Epidermal melanocyte (primary cell): ENCODE data around the gene MGAT5.

Source experiments
- DNase-seq: peaks from one replicate; pipeline ENCODE4 v3.0.0; 2011; ENCODE audit warnings: low spot score; ENCODE audit not compliant: insufficient read length

MGAT5 gene, protein sequence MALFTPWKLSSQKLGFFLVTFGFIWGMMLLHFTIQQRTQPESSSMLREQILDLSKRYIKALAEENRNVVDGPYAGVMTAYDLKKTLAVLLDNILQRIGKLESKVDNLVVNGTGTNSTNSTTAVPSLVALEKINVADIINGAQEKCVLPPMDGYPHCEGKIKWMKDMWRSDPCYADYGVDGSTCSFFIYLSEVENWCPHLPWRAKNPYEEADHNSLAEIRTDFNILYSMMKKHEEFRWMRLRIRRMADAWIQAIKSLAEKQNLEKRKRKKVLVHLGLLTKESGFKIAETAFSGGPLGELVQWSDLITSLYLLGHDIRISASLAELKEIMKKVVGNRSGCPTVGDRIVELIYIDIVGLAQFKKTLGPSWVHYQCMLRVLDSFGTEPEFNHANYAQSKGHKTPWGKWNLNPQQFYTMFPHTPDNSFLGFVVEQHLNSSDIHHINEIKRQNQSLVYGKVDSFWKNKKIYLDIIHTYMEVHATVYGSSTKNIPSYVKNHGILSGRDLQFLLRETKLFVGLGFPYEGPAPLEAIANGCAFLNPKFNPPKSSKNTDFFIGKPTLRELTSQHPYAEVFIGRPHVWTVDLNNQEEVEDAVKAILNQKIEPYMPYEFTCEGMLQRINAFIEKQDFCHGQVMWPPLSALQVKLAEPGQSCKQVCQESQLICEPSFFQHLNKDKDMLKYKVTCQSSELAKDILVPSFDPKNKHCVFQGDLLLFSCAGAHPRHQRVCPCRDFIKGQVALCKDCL

DNA sequence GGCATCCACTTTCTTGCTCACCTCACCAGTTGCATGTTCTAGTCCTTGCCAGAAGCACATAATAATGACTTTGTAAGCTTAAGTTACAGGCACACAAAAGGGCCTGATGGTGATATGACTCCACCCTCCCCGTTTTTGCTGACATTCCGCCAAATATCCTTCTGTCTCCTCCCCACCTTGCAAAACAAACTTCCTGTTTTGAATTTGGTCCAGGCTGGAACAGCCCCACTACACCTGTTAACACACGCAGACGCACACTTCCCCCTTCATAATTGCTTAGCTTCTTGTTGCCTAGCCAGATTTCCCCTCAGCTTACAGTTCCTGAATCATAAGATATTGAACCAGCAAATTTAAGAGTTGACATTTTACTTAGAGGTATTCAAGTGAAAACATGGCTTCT, at the start of gene MGAT5:
MGAT5 (plus strand) TSS at position 269 of the 400 bp plus-strand sequence. CDS start 332 bp downstream, outside the sequence.
- DNase-seq: no peak

DNA sequence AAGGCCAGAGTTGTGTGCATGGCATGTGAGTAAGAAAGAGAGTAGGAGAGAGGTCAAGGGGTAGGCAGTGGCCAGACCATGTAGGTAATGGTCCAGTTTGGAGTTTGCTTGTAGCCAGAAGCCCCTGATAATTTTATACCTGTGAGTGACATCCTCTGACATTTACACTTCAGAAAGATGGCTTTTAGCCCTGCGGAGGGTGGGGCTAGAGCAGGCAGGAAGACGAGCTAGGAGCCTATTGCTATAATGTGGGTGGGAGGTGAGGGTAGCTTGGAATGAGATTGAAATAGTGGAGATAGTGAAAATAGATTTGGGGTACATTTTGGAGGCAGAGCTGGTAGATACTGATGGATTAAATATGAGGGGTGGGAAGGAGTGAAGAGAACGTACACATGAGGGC, 48.8 kb upstream of the MGAT5 start:
- DNase-seq: no peak

DNA sequence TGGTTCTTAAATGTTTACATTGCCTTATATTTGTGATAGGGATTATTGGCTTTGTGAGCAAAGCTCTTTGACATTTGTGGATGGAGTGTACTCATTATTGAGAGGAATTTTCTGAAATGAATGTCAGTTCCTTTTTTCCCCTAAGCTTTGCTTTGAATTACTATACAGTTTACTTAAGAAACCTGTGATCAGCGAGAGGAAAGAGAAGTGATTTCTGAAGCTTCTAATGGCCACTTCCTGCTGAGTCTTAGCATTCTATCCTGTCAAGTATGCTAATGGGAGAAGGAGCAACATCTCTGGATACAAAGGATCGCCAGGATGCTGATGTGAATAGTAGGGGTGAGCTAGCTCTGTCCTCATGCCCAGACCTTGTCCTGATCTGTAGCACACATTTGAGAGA, 47.8 kb upstream of the MGAT5 start:
- DNase-seq: no peak

DNA sequence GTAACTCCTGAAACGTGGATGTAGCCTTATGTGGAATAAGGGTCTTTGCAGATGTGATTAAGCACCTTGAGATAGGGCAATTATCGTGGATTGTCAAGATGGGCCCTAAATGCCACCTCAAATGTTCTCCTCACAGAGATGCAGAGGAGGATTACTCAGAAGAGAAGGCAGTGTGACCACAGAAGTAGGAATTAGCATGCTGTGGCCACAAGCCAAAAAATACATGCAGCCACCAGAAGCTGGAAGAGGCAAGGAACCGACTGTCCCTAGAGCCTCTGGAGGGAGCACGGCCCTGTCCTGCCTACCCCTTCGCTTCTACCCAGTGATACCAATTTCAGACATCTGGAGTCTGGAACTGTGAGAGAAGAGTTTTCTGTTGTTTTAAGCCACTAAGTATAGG, 47.3 kb upstream of the MGAT5 start:
- DNase-seq: no peak

DNA sequence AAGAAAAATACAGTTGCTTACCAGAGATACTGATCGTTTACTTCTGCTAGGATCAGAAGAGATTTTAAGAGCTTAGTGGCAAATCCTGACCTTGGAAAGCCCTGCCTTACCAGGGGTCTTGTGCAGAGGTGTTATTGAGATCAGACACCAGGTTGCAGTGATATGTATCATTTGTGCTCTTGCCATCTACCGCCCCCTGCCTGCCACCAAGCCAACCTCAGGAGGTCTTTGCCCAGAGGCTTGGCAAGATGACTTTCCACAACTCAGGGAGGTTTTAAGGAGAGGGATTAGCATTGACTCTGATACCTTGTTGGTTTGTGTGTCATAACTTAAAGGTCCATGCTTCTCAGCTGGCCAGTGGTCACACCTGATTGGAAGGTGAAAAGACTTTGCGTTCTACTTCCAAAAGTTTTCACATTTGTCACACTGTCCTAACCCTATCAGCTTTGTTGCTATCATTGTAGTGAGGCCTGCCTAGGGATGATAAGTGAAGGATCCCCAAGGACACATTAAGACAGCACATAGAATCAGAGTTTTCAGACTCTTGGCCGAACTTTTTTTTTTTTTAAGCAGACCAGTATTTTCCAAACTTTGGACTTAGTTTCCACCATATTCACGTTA, 46.2 kb upstream of the MGAT5 start:
- no peak for DNase-seq

DNA sequence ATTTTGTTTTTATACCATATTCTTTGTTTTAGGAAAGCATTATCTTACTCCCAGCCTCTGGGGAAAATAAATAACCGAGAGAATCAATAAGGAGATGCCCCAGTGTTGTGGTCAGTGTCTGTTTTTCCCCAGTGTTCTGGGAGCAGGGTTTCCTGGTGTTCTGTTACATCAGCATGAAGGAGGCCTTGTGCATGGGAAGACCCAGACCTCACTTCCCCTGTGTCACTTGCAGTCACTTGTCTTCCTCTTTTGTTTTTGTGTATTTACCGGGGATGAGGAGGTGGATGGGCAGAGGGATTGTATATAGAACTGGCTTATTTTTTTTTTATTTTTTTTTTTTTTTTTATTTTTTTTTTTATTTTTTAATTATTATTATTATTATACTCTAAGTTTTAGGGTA, 45.0 kb upstream of the MGAT5 start:
- DNase-seq: no peak

DNA sequence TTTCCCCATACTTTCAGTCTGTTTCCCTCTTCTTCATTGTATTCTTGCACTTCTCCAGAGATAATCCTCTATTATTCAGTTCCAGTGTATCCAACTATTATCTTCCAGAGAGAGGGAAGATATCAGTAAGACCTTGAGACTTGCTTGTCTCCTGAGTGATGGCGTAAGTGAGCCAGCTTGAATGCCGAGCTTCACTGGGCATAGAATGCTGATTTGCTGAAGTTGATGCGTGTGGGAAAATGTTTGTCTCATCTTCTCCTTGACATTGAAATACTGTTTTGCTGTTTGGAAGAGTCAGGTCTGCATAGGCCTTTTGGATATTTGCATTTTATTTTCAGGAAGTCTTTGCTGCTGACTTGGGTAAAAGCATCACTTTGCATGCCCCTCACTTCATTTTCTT, 41.1 kb upstream of the MGAT5 start:
- no peak for DNase-seq

DNA sequence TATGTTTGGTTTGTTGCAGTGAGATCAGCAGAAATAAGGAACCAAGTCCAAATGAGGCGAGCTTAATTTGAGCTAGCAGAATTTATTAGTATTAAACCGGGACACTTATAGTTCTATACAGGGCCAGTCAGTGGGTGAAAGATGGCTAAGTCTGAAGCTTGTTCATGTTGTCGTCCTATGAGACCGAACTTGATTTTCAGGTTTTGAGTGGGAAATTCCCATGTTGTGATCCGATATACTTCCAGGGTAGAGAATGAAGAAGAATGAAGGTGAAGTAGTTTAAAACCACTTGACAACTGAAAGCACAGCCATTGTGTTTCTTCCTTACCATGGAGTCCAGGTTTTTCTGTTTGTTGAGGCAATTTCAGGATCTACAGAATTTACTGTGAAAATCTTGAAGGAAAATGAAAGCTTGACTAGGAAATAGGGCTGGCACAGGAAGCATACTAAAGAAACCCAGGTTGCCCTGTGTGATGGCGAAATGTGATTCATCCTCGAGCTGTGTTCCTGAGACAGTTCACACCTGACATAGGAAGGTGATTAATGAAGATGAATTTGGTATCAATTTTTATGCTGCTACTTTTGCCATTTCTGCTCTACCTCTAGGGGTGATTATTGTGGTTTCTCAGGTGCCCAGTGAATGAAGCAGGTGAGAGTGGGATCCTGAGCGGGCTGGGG, 37.6 kb upstream of the MGAT5 start:
- no peak for DNase-seq

DNA sequence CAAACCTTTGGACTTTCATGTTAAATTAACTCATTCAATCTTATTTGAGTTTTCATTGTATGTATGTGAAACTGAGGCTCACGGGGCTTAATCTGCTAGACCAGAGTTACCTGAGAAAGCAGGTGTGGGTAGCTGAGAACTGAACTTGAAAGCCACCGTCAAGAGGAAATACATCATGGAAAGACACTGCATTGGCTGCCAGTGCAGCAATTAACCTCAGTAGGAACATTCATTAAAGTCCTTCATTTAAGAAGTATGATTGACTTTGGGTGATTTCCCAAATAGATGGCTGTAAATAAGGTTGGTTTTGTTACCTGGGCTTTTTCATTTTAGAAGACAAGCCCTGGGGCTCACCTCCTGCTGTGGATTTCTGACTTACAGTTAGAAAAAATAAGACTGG, 36.5 kb upstream of the MGAT5 start:
- DNase-seq: no peak

DNA sequence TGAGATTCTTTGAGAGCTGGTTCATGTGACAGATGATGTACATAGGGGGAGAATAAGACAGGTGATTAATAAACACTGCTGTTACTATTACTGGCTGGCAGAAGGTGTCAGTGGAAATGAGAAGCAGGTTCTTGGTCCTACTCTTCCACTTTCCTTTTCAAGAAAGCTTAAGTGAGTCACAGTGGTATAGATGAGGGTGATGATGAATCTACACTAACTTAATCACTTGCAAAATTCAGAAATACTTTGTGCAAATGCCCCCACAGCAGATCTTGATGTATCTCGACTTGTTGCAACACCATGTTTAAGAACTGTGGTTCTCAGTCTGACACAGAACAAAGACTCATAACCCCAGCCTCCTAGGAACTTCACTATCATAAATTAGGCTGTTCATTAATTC, 35.9 kb upstream of the MGAT5 start:
- no peak for DNase-seq

DNA sequence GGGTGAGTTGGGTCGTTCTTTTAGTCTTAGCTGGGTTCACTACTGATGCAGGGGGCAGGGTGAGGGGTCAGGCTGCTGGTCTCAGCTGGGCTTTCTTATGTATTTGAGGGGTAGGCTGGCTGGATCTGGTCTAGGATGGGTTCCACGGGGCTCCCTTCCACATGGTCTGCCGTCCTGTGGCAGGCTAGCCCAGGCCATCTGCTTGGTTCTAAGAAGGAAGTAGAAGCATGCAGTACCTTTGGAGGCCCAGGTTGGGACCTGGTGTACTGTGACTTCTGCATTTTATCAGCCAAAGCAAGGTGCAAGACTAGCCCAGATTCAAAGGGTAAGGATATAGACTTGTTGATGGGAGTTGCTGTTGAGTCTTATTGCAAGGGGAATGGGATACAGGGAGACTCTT, 35.5 kb upstream of the MGAT5 start:
- no peak for DNase-seq

DNA sequence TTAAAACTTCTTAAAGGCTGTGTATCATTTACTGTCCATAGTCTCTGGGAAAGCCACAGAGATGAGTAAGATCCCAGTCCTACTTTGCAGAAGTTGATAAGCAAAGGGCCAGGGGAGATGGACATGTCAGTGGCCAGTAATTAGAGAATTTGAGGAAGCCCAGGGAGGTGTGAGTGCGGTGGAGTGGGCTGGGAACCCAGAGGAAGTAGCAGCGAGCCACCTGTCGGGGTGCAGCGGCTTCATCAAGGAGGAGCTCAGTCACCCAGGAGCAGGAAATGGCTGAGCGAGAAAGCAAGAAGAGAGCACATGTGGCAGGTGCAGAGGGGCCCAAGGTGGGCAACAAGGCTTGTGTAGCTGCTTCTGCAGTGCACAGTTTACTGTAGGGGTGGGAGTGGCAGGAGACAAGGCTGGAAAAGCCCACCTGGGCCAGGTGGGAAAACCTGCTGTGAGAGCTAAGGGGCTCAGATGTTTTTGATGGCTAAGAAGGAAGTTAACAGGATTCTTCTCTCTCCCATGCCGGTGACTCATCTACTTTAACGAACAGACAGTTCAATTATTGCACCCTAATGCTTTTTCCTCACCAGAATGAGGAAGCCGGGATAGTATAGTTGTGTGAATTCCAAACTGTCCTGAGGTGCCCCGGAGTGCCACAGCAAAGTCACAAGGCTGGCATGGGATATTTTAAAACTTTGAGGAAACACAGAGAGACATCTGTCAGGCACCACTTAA, 34.8 kb upstream of the MGAT5 start:
- no peak for DNase-seq

DNA sequence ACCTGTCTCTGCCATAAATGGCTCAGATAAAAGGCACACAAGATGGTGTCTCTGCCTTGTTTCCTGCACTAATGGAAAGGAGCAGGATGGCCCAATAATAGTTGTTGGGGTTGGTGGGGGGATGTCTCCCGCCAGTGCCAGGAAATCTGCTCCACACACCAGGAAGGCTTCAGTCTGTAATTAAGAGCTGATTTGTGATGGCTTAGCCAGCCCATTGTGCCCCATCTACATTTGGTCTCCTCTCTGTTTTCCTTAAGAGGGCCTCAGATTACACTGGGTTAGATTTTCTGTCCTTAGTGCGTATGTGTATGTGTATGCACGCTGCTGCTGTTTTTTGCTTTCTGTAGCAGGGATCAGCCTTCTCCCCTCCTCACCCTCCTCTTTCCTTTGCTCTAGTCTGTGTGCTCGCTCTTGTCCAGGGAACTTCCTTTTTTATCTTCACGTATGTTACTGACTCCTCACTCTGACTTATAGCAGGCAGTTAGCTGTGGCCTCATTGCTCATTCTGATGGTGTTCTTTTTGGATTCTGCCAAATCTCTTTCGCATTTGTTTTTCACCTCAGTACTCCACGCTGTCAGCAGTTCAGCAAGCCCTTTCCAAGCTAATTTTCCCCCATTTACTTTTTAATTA, 33.4 kb upstream of the MGAT5 start:
- no peak for DNase-seq

DNA sequence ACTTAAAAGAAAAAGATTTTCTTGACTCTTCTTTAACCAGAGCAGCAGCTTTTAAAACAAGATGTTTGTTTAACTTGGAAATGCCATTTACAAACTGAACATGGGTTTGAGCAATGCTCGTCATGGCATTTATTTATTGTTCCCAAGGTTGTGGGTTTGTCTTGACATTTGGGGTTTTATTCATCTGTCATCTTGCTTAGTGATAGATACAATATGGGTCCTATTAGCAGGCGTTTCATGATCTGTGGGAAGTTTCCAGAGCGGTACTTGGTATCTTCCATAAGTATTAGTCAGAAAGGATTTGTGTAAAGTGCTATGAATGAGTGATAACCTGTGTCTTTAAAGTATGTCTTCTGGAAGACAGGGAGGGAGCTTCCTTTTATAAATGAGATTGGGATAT, 29.9 kb upstream of the MGAT5 start:
- no peak for DNase-seq

DNA sequence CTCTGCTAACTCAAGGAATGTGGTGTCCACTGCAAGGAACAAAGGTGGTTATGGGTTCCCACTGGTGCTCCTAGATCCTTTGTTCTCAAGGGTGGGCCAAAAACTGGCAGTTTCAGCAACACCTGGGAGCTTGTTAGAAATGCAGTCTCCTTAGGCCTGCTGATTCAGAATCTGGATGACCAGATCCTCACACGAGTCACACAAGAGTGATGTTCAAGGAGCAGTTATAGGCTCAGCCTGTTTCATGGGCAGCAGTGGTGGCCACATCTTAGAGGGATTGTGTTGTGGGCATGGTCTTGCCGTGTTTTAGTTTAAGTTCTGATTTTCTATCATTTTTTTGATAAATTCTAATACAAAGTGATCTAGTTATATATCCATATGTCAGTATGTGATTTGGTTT, 28.7 kb upstream of the MGAT5 start:
- DNase-seq: no peak

DNA sequence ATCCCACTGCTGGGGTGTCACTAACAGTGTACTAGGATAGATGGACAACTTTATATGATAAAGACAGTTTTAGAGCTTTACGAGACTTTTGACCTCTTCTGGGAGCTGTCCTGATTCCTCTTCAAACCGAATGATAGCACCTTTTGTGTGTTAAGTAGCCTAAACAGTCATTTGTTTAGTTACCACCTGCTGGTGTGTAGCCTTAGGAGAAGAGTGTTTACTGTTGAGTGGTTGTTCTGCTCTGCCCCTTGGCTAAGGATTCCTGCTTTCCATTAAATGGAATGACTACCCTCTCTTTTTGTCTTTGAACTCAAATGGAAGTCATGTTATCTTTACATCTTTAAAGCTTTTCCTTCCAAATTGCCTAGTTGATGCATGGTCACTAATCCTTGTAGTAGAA, 28.0 kb upstream of the MGAT5 start:
- DNase-seq: no peak

DNA sequence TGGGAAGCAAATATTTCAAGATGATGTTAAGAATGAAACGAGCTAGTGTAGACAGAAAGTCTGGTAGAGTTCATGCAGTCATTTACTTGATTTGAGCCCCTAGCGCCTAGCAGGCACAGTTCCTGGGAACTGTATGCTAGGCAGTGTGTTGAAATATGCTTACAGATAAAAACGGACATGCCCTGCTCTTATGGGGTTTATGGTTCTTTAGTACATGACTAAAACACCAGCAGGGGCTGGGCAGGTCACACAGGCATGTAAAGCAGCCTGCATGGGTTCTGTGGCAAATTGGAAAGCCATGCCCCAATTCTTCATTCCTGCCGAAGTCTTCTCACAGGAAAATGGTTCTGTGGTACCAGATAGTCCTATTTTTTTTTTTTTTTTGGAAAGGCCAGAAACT, 27.3 kb upstream of the MGAT5 start:
- no peak for DNase-seq

DNA sequence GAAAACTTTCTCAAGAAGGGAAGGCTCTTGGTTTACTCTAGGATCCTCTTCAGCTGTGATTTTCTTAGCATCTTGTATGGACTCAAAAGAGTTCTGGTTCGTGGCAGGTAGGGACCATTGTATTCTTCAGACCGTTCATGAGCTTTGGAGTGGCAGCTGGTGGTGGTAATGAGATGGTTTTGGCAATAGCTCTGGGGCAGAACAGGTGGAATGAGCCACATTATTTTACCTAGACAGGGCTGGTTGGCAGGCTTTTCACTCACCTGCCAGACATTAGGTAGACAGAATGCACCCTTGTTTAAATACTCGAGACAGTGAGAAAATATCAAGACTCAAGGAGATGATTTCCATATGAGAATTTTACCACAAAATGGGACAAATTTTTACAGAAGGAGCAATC, 26.2 kb upstream of the MGAT5 start:
- no peak for DNase-seq

DNA sequence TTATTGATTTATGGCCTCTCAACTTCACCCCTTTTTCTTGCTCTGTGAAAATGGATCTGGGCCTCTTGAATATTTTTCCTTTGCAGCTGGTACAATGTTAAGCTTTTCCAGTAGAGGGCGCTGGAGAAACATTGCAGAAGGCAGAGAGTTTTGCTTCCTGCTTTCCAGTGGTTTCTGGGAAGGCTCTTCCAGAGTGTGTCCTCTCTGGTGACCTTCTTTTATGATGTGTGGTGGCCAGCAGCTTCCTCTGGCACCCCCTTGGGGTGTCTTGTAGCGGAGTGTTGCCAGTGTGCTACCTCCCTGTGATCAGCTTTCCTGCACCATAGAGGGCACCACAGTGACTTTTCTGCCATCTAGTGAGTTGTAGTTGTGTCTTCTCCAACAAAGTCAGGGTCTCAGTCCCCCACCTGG, 25.4 kb upstream of the MGAT5 start:
- DNase-seq: no peak

DNA sequence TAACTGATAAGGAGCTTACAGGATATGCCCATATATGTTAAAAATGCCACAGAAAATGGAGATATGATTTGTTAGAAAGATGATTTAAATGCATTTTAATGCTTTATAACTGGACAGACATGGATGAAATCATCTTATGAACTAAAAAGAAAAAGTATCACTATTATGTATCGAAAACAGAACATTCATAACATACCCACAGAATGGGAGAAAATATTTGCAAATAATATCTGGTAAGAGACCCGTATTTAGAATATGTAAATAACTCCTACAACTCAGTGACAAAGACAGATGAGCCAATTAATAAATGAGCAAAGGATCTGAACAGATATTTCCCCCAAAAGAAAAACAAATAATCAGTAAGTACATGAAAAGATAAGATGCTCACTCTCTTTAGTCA, 24.3 kb upstream of the MGAT5 start:
- no peak for DNase-seq

DNA sequence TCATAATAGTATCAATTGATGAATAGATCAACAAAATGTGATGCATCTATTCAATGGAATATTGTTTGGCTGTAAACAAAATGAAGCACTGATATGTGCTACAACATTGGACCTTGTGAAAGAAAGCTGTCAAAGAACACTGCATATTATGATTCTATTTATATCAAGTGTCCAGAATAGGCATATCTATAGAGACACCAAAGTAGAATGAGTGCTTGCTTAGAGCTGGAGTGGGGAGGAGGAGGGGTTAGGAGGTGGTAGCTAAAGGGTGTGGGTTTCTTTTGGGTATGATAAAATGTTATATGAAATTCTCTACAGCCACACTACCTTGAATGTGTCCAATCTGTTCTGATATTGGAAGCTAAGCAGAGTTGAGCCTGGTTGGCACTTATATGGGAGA, 23.0 kb upstream of the MGAT5 start:
- DNase-seq: no peak
